Panc1 (cell line): Measurements from ENCODE around the gene LEFTY2. TPM values are rescaled to one million over a fixed set of nuclear protein-coding genes. Genes with fewer than 3 reads are reported as not detected.

Experiments used
- ATAC-seq: fragments of 200-7000 bp; cut with Tn5 transposase; 2 replicates; pipeline ENCODE4 v1.9.1; 2020; ENCODE audit warnings: mild to moderate bottlenecking, moderate library complexity
- BruUV-seq: library from RNA; stranded (reverse); fragments of 400-500 nt; replicated peaks from 2 replicates; lab custom pipeline; 2021; lab: Mats Ljungman, UMichigan
- CTCF ChIA-PET: fragments of 300-600 bp; sonication (Branson Sonifier 250); formaldehyde crosslinking; loops from one replicate; lab custom pipeline; 2022; ENCODE audit warnings: antibody characterized with exemption; lab: Charles Lee
- POLR2A ChIA-PET: fragments of 300-600 bp; sonication (Branson Sonifier 250); formaldehyde crosslinking; loops from one replicate; lab custom pipeline; 2022; ENCODE audit warnings: antibody characterized with exemption; lab: Charles Lee
- DNase-seq: peaks from one replicate; pipeline ENCODE4 v3.0.0-alpha.2; 2010; ENCODE audit warnings: low read depth, low spot score
- H3K27ac ChIP-seq: 2 replicates; pipeline ENCODE4 v1.5.1; 2011; ENCODE audit warnings: mild to moderate bottlenecking, low read length, inconsistent platforms
- H3K27me3 ChIP-seq: fragments of 200-500 bp; sonication (Bioruptor generic); 2 replicates; pipeline ENCODE4 v1.6.0; 2014; ENCODE audit warnings: low read length, inconsistent platforms; ENCODE audit not compliant: control insufficient read depth, insufficient read depth
- H3K36me3 ChIP-seq: fragments of 200-500 bp; sonication (Bioruptor generic); 2 replicates; pipeline ENCODE4 v1.5.1; 2014; ENCODE audit warnings: inconsistent platforms, mild to moderate bottlenecking, low read length, moderate library complexity; ENCODE audit not compliant: control insufficient read depth, insufficient read depth
- H3K4me1 ChIP-seq: 2 replicates; pipeline ENCODE4 v1.5.1; 2011; ENCODE audit warnings: inconsistent platforms, mild to moderate bottlenecking, low read length, moderate library complexity; ENCODE audit not compliant: control insufficient read depth, insufficient read depth
- H3K4me3 ChIP-seq, 2 experiments: 2 replicates each; pipeline ENCODE4 v1.5.1; 2011 to 2012; ENCODE audit warnings: low read depth in 2 of 2, low read length in 2 of 2, mild to moderate bottlenecking in 2 of 2, inconsistent platforms in 1 of 2, moderate library complexity in 1 of 2
- H3K9me3 ChIP-seq: fragments of 200-500 bp; sonication (Bioruptor generic); 2 replicates; pipeline ENCODE4 v1.5.1; 2014; ENCODE audit warnings: low read depth, mild to moderate bottlenecking, inconsistent platforms, low read length, moderate library complexity; ENCODE audit not compliant: control insufficient read depth, insufficient read depth
- CTCF ChIP-seq: fragments of 450-650 bp; IDR thresholded peaks from 2 replicates; pipeline ENCODE4 v1.5.1; 2017; ENCODE audit warnings: mild to moderate bottlenecking
- POLR2AphosphoS5 ChIP-seq: IDR thresholded peaks from 2 replicates; pipeline ENCODE4 v1.6.1; 2012; ENCODE audit warnings: mild to moderate bottlenecking, low read depth, low read length, moderate library complexity
- REST ChIP-seq, 2 experiments: IDR thresholded peaks; 2 replicates each; pipeline ENCODE4 v1.6.1; 2011 to 2012; ENCODE audit warnings: low read depth in 2 of 2, control low read depth in 1 of 2, low read length in 1 of 2, mild to moderate bottlenecking in 1 of 2, moderate library complexity in 1 of 2; ENCODE audit not compliant: insufficient read depth in 1 of 2
- SIN3A ChIP-seq: IDR thresholded peaks from 2 replicates; pipeline ENCODE4 v1.6.1; 2012; ENCODE audit warnings: low read depth, mild to moderate bottlenecking, low read length, moderate library complexity, borderline replicate concordance; ENCODE audit not compliant: insufficient read depth
- TCF7L2 ChIP-seq: IDR thresholded peaks from 2 replicates; pipeline ENCODE4 v1.6.1; 2011; ENCODE audit warnings: mild to moderate bottlenecking, low read depth, low read length, inconsistent platforms
- in situ Hi-C: cut with HindIII; loops from 2 replicates; pipeline ENCODE4 v1.10.0; 2016; ENCODE audit warnings: low sequenced_read_pairs, low pct_unique_long_range_greater_than_20kb
- intact Hi-C: fragments of 100-400 bp; cut with micrococcal nuclease; formaldehyde crosslinking; loops from one replicate; pipeline ENCODE4 v1.10.0; 2022; ENCODE audit not compliant: unreplicated experiment
- total RNA-seq: library from RNA; stranded (reverse); gene quantifications from one replicate; pipeline ENCODE4 v1.2.1, GENCODE V29; 2021; ENCODE audit not compliant: unreplicated experiment

LEFTY2 gene
- total RNA-seq, 1 experiment from 2014 or later: not detected

DNA sequence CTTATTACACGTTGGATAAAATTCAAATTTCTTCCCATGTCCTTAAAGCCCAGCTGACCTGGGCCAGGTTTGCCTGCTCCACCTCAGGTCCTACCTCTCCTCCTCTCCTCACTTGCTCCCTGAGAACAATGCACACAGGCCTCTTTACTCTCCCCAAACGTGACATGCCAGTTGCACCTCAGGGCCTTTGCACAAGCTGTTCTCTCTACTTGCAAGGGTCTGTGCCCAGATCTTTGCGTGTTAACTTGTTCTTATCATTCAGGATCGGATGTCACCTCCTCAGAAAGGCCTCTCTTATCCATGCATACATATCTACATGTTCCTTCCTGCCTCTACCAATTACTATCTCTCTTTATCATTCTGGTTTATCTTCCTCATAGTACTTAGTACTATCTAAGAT, 37.4 kb downstream of the LEFTY2 start:
- Histone ChIP-seq H3K27ac (no peak overlapping the region), H3K4me1 (no peaks in the 10 kb centered on the region), H3K9me3 (no peaks in the 10 kb centered on the region), H3K27me3 (no peaks in the 10 kb centered on the region), H3K4me3 (no peak overlapping the region), H3K36me3 (no peaks in the 10 kb centered on the region)
- BruUV-seq: no TSS peak
- intact Hi-C loops: no loop called here
- in situ Hi-C loops: no loop called here
- ChIA-PET POLR2A (no interaction called here), CTCF (no interaction called here)
- DNase-seq (no peak), ATAC-seq (no peak)
- TF ChIP-seq TCF7L2: no peak
- TF ChIP-seq REST (IDR thresholded peaks at IDR 0.05; ENCODE audit: insufficient read depth in 1 of 2, low read depth in 2 of 2, low read length in 1 of 2): no peak
- no peak for TF ChIP-seq SIN3A
- no peak for TF ChIP-seq CTCF
- no peak for TF ChIP-seq POLR2AphosphoS5

GRCh38 chr1:225899044-225899925, 41.7 kb downstream of the LEFTY2 start:
- intact Hi-C loops (no loop called here), in situ Hi-C loops (no loop called here)
- ChIA-PET CTCF (interaction anchor here (0.6 kb wide), 1 partner anchor 426 kb away, joined by 3 read pairs; no protein-coding TSS in a partner anchor), POLR2A (no interaction called here)
- no peak overlapping the region for H3K4me3 ChIP-seq
- no peak for ATAC-seq
- no peaks in the 10 kb centered on the region for H3K36me3 ChIP-seq
- H3K9me3 ChIP-seq: no peaks in the 10 kb centered on the region
- peaks cover 5% of the 10 kb centered on the region for H3K4me1 ChIP-seq
- no peaks in the 10 kb centered on the region for H3K27me3 ChIP-seq
- no TSS peak for BruUV-seq
- TF ChIP-seq REST (IDR thresholded peaks at IDR 0.05; ENCODE audit: insufficient read depth in 1 of 2, low read depth in 2 of 2, low read length in 1 of 2): no peak
- TF ChIP-seq SIN3A: no peak
- no peak for TF ChIP-seq POLR2AphosphoS5
- TF ChIP-seq CTCF: no peak
- TF ChIP-seq TCF7L2: no peak
- no peak for DNase-seq
- no peak overlapping the region for H3K27ac ChIP-seq
